Stimulated activated CD4-positive, alpha-beta T cell treated with anti-CD3 and anti-CD28 coated beads, Interleukin-4, amount 100 ng/mL, for 1 hour (primary cell): ENCODE measurements around the gene MARCHF4.
A peak's percentile ranks its signal among the peaks of the same experiment; 100 is the strongest.
"Not testable (repeated sequence)": the region's sequence is repeated elsewhere in the genome, so short reads cannot be mapped to it uniquely, and the experiment has no call there.

ENCODE experiments used
- DNase-seq: peaks from one replicate; pipeline ENCODE4 v3.0.0-alpha.2; 2020

The MARCHF4 gene

DNA sequence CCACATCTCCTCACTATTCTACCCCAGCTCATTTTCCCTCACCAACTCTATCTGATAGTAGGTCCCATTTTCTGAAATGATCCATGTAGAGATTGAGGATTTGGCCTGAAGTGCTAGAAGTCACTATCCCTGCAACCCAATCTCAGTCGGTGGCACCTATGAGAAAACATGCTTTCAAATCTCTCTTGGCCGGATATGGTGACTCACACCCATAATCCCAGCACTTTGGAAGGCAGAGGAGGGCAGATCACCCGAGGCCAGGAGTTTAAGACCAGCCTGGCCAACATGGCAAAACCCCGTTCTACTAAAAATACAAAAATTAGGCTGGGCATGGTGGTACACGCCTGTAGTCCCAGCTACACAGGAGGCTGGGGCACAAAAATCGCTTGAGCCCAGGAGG lies 19.1 kb upstream of the MARCHF4 start:
- DNase-seq, result no peak

- no peak for DNase-seq
Observed at GRCh38 chr2:216389570-216389969, 17.3 kb upstream of the MARCHF4 start.

DNA sequence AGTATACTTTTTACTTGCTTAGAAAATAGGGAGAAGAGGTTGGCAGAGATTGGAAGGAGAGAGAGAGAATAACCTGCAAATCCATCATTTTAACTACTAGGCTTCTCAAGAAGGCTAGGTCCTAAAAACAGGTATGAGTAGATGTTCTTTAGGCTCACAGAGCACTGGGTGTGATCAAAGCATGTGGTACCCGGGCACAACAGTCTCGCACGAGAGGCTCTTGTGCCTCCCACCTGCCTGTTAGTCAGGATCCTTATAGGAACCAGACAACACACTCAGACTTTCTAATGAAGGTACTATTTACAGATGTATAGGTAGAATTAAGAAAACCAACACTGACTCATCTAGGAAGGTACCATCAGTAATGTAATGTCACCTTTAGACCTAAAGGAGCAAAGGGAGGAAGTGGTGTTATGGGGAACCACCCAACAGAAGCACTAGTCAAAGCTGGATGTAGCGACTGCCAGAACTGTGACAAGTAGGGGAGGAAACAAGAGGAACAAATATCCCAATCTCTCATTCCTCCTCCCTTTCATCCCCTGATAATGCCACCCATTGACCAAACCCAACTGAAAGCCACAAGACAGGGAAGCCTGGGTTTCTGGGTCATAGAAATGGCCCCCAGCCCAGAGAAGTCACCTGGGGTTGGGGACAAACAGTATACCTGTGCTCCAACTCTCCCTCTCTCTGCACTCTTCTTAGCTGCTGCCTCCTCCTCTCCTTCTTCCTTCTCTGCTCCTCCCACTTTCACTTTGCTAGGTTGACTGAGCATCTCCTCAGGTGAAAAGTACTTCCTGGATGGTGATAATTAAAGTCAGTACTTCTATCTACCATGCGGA lies 16.0 kb upstream of the MARCHF4 start:
- DNase-seq, result peak; percentile 43

DNA sequence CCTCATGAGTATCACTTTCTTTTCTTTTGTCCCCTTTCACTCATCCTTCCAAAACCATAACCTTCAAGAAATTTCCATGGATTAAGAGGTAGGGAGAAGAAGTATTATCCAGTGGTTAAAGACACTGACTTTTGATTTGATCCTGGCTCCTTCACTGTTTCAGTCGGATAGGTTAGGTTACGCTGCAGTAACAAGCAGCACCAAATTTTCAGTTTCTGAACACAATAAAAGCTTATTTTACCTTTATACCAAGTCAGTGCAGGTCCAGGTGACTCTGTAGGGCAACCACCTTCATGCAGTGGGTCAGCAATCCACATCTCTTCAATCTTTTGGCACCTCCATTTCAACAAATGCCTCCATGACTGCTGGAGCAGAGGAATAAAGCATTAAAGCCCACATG lies 15.0 kb upstream of the MARCHF4 start:
- no peak for DNase-seq

GRCh38 chr2:216385478-216385877 lies 13.2 kb upstream of the MARCHF4 start:
- no peak for DNase-seq

- not testable (repeated sequence) for DNase-seq
Observed at GRCh38 chr2:216384409-216384808, 12.1 kb upstream of the MARCHF4 start.

DNA sequence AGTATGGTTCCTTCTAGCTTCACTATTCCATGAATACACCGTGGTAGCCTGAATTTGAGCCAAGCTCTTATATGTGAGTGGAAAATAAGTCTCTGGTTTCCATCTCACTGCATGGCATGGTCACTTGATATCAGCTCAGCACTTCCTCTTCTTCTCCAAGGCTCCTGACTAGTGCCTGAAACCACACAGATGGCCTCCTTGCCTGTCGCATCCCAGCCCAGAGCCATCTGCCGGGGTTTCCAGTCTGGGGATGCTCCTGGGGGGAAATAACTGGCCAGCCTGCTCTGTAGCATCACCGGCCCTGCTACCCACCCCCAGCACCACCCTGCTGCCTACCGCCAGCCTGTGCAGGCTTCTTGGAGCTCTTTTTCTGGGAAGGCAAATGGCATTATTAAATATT lies 7.7 kb upstream of the MARCHF4 start:
- no peak for DNase-seq

GRCh38 chr2:216375286-216375685 lies 3.0 kb upstream of the MARCHF4 start:
- DNase-seq, result no peak

DNA sequence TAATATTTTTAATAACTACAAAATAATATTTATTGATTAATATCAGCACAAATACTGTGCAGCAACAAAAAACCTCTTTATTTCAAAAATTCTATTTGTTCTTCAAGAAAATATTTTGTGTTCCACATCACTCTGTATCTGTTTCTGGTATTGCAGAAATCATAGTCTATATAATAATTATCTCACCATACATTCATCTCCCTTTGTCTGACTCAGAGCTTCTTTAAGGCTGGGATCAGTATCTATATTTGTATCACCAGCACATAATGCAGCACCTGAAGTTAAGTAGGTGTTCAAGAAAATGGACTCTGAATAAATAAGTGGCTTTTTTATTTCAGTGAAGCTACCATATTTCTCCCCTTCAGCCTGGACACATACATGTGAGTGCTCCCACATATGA lies 1.6 kb upstream of the MARCHF4 start:
- DNase-seq, result no peak

GRCh38 chr2:216372761-216373291 lies 543 bp upstream of the MARCHF4 start:
- no peak for DNase-seq

DNA sequence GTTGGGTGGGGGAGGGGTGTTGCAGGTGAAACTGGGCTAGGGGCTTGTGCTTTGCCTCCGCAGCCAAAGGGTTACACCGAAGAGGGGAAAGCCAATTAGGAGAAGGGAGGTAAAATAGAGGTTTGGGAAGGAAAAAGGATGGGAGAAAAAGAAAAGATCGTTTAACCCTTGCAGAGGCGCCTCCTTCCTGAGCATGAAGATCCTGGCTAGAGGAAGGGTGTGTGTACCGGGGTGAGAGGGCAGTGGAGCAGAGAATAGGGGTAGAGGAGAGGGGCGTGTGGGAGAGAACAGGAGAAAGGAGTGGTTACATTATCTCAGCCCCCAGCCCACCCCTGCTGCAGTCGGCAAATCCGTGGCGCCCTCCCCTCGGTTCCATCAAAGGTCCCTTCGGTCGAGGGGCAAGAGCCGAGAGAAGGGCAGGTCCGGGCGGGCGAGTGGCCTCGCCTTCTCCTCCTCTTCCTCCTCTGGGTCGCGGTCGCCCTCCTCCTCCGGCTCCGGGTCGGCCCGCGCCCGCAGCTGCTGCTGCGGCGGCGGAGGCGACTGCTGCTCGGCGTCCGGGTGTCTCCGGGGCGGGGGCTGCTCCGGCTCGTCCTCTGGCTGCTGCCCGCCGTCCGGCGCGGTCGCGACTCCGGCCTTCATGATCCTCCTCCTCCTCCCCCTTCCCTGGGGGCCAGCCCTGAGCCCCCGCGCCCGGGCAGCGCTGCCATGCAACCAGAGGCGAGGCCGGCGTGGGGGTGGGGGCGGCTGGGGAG lies 1.1 kb downstream of the MARCHF4 start:
- no peak for DNase-seq

DNA sequence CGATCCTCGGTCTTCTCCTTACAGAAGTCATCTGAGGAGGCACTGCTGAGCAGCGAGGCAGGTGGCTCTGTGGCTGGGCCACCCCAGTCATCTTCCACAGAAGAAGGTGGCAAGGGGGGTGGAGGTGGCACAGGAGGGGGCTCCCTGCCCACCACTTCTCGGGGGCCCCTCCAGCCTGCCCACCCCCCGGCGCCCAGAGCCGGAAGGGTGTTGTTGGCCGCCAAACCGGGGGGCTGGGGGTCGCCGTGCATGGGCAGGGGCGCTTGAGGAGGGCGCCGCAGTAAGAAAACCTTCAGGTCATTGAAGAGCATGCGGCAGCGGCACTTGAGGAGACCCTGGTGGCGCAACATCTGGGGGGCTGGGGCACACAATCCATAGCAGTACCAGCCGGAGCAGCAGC lies 2.5 kb downstream of the MARCHF4 start:
- no peak for DNase-seq

- DNase-seq, result no peak
Observed at GRCh38 chr2:216366777-216367471, 5.4 kb downstream of the MARCHF4 start.

GRCh38 chr2:216365518-216365917 lies 6.8 kb downstream of the MARCHF4 start:
- DNase-seq, result no peak

GRCh38 chr2:216363221-216363620 lies 9.1 kb downstream of the MARCHF4 start:
- DNase-seq, result no peak

- DNase-seq, result no peak
Observed at GRCh38 chr2:216362730-216363129, 9.6 kb downstream of the MARCHF4 start.

DNA sequence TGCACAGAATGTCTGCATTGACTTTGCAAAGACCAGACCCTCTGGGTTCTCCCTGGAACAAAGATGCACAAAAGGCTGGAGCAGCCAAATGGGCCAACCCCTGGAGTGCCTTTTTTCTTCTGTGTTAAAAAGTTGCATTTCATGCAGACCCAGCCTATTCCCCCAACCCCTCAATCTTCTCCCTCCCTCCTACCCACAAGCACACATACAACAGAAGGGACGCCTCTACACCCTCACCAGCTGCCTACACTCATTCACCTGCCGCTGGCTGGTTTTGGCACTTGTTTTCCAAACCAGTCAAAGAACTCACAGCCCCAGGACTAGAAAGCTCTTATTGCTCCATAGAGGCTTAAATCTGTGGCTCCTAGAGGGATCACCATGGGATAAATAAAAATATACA lies 16.6 kb downstream of the MARCHF4 start:
- DNase-seq, result no peak

DNA sequence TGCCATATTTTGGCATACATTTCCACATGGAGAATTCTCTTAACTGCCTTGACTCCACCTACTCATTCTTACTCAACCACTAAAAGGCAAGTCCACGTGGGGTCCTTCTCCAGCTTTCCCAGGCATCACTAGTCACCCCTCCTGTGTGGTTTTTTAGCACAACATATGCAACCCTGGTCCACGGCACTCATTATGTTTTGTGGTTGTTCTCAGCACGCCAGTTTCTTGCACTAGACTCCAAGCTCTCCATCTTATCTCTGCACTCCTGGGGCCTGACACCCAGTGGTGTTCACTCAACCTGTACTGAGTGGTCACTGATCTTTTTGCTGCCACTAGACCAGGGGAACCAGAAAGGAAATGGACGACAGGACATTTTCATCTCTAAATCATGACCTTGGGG lies 18.0 kb downstream of the MARCHF4 start:
- no peak for DNase-seq

GRCh38 chr2:216352653-216353270 lies 19.5 kb downstream of the MARCHF4 start:
- DNase-seq, result no peak

DNA sequence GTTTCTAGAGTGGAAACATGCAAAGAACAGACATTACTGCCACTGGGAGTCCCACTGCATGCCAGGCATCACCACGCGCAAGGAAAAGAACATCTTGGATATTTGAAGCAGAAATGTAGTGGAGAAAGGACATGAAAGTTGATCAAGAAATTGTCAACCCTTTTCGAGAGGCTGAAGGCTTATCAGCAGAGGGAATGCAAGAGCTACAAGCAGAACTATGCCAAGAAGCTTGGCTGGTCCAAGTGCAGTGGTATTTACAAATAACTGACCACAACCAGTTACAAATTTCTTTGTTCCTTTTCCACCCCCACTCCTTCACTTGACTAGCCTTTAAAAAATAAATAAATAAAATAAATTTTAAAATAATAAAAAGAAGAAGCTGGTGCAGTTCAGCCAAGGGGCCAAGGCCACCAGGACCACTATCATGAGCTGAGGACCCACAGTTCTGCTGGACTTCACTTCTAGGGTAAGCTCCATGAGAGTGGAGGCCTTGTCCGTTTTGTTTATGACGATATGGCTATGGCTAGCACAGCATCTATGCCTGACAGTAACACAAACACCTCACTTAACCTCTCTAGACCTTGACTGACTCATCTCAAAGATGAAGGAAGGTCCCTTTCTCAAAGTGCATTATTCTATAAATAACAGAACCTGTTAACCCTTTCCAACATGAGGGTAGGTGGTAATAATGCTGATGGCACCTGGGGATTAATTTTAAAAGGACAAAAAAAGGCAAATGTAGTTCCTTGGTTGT lies 20.9 kb downstream of the MARCHF4 start:
- DNase-seq, result no peak

DNA sequence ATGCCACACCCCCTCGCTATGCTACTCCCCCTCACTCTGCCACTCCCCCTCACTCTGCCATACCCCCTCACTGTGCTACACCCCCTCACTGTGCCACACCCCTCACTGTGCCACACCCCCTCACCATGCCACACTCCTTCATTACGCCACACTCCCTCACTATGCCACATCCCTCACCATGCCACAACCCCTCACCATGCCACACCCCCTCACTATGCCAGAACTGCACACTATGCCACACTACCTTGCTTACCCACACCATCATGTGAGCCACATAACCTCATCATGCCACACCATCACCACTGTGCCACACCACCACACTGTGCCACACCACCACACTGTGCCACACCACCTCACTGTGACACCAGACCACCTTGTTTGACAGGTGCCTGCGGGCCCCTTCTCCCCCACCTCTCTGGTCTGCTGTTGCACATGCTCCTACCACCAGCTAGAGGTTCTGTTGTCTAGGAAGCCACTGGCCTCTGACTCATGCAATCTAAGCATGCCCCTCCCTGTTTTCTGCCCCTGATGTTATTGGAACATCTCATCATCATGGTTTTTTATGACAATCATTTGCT lies 22.0 kb downstream of the MARCHF4 start:
- DNase-seq, result peak; percentile 19

GRCh38 chr2:216349366-216349765 lies 22.9 kb downstream of the MARCHF4 start:
- DNase-seq, result no peak
